HepG2 (cell line): ENCODE measurements around the gene LRP10. TPM values are rescaled to one million over a fixed set of nuclear protein-coding genes. Genes with fewer than 3 reads are reported as not detected.

Experiments used
- AGO1 ChIP-seq: fragments of 200-400 bp; formaldehyde crosslinking; IDR thresholded peaks from 2 replicates; pipeline ENCODE4 v1.6.1; 2017; ENCODE audit warnings: mild to moderate bottlenecking, low read depth, low read length, moderate library complexity; ENCODE audit not compliant: poor library complexity, severe bottlenecking
- DR1 ChIP-seq: sonication (generic); formaldehyde crosslinking; IDR thresholded peaks from 2 replicates; pipeline ENCODE4 v1.8.0; 2021; ENCODE audit warnings: mild to moderate bottlenecking, missing genetic modification reagents, inconsistent platforms
- EHMT2 ChIP-seq: fragments of 200-600 bp; sonication (generic); IDR thresholded peaks from 2 replicates; pipeline ENCODE4 v1.7.0; 2017; ENCODE audit warnings: antibody characterized with exemption, low read depth, low read length, borderline replicate concordance
- KAT8 ChIP-seq: IDR thresholded peaks from 2 replicates; pipeline ENCODE4 v1.6.1; 2016; ENCODE audit warnings: missing genetic modification reagents, missing compliant biosample characterization
- TSC22D2 ChIP-seq: sonication (generic); formaldehyde crosslinking; IDR thresholded peaks from 2 replicates; pipeline ENCODE4 v1.5.1; 2020; ENCODE audit warnings: missing genetic modification reagents, mild to moderate bottlenecking, borderline replicate concordance
- ZNF468 ChIP-seq: sonication (generic); formaldehyde crosslinking; IDR thresholded peaks from 2 replicates; pipeline ENCODE4 v1.8.0; 2022; ENCODE audit warnings: mild to moderate bottlenecking, moderate library complexity, missing genetic modification reagents
- ZNF543 ChIP-seq: sonication (generic); formaldehyde crosslinking; IDR thresholded peaks from 2 replicates; pipeline ENCODE4 v1.4.0; 2020; ENCODE audit warnings: mild to moderate bottlenecking, missing genetic modification reagents
- ZNF616 ChIP-seq: sonication (generic); formaldehyde crosslinking; IDR thresholded peaks from 2 replicates; pipeline ENCODE4 v1.5.0; 2020; ENCODE audit warnings: low read depth, mild to moderate bottlenecking, missing genetic modification reagents
- ZNF878 ChIP-seq: sonication (generic); formaldehyde crosslinking; IDR thresholded peaks from 2 replicates; pipeline ENCODE4 v1.8.1; 2023; ENCODE audit warnings: mild to moderate bottlenecking, missing genetic modification reagents, moderate library complexity
- polyA plus RNA-seq, 8 experiments: library from polyadenylated mRNA; depleted of rRNA in 3 of 8; stranded (reverse) in 7 of 8; unstranded in 1 of 8; fragments of >200 nt; fragmentation: Illumina TruSeq in 4 of 8; extraction: Trizol in 4 of 8; gene quantifications; 2 replicates each; pipeline versions ENCODE4 v1.2.1 to v1.2.3, GENCODE V29; 2011 to 2016; ENCODE audit warnings: low read depth in 4 of 8, missing spikeins in 1 of 8, mixed read lengths in 1 of 8; ENCODE audit not compliant: insufficient read depth in 1 of 8
- total RNA-seq, 5 experiments: library from RNA; depleted of rRNA; stranded (reverse); fragments of >200 nt; fragmentation: Illumina TruSeq; extraction: Trizol; gene quantifications; 2 replicates each; pipeline ENCODE4 v1.2.3, GENCODE V29; 2016; ENCODE audit warnings: low read depth in 1 of 5
- TF ChIP-seq, protein P1 (sequence below): sonication (generic); formaldehyde crosslinking; IDR thresholded peaks from 2 replicates; pipeline ENCODE4 v1.9.0; 2021; ENCODE audit warnings: missing genetic modification reagents, borderline replicate concordance
- TF ChIP-seq, protein P2 (sequence below): sonication (generic); formaldehyde crosslinking; IDR thresholded peaks from 2 replicates; pipeline ENCODE4 v1.5.0; 2020; ENCODE audit warnings: missing genetic modification reagents
- TF ChIP-seq, protein P3 (sequence below): sonication (generic); formaldehyde crosslinking; IDR thresholded peaks from 2 replicates; pipeline ENCODE4 v1.4.0; 2020; ENCODE audit warnings: missing genetic modification reagents
- TF ChIP-seq, protein P4 (sequence below): sonication (generic); formaldehyde crosslinking; IDR thresholded peaks from one replicate; pipeline ENCODE4 v1.5.1; 2020; ENCODE audit warnings: mild to moderate bottlenecking, missing genetic modification reagents; ENCODE audit errors: not compliant biosample characterization
- TF ChIP-seq, protein P5 (sequence below): sonication (generic); IDR thresholded peaks from 2 replicates; pipeline ENCODE4 v1.6.1; 2016; ENCODE audit warnings: low read depth, borderline replicate concordance

The LRP10 gene
- total and polyA plus RNA-seq, 2 of the 13 experiments (the other 11 are each of a cell fraction or from before 2014, with no cell fraction given) = 16.9 to 45.2 TPM

DNA sequence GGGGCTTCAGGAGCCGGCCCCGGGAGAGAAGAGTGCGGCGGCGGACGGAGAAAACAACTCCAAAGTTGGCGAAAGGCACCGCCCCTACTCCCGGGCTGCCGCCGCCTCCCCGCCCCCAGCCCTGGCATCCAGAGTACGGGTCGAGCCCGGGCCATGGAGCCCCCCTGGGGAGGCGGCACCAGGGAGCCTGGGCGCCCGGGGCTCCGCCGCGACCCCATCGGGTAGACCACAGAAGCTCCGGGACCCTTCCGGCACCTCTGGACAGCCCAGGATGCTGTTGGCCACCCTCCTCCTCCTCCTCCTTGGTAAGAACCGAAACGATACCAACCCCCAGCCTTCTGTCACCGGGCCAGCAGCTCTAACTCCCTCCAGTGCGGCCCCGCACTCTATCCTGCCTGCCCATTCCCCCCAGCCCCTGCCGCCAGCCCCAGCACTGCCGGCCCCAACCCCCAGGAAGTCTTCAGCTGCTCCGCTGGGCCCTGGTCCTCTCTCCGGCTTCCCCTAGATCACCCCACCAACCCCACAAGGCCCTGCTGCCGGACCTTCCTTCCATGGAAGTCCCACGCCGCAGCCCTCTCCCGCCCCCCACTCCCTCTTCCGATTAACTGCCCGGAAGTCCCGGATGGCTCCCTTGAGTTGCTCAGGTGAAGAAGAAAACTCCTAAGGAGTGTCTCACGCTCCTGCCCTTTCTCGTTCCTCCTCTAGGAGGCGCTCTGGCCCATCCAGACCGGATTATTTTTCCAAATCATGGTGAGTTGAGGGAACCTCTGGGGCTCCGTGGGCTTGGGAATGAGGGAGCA is 693 bp downstream of the LRP10 start (continued):
- TF ChIP-seq, protein P1, sequence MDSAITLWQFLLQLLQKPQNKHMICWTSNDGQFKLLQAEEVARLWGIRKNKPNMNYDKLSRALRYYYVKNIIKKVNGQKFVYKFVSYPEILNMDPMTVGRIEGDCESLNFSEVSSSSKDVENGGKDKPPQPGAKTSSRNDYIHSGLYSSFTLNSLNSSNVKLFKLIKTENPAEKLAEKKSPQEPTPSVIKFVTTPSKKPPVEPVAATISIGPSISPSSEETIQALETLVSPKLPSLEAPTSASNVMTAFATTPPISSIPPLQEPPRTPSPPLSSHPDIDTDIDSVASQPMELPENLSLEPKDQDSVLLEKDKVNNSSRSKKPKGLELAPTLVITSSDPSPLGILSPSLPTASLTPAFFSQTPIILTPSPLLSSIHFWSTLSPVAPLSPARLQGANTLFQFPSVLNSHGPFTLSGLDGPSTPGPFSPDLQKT (CRISPR knock-in tag) = no peak
- TF ChIP-seq, protein P2, sequence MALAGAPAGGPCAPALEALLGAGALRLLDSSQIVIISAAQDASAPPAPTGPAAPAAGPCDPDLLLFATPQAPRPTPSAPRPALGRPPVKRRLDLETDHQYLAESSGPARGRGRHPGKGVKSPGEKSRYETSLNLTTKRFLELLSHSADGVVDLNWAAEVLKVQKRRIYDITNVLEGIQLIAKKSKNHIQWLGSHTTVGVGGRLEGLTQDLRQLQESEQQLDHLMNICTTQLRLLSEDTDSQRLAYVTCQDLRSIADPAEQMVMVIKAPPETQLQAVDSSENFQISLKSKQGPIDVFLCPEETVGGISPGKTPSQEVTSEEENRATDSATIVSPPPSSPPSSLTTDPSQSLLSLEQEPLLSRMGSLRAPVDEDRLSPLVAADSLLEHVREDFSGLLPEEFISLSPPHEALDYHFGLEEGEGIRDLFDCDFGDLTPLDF (CRISPR knock-in tag) = 0 out of 2 replicates have a peak, but pooled peaks have one; percentile 43
- TF ChIP-seq, protein P3, sequence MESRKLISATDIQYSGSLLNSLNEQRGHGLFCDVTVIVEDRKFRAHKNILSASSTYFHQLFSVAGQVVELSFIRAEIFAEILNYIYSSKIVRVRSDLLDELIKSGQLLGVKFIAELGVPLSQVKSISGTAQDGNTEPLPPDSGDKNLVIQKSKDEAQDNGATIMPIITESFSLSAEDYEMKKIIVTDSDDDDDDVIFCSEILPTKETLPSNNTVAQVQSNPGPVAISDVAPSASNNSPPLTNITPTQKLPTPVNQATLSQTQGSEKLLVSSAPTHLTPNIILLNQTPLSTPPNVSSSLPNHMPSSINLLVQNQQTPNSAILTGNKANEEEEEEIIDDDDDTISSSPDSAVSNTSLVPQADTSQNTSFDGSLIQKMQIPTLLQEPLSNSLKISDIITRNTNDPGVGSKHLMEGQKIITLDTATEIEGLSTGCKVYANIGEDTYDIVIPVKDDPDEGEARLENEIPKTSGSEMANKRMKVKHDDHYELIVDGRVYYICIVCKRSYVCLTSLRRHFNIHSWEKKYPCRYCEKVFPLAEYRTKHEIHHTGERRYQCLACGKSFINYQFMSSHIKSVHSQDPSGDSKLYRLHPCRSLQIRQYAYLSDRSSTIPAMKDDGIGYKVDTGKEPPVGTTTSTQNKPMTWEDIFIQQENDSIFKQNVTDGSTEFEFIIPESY = no peak
- TF ChIP-seq TSC22D2 (CRISPR knock-in tag) (peak; percentile 71; the same call in 1 of the 2 replicates), ZNF616 (CRISPR knock-in tag) (no peak), KAT8 (CRISPR knock-in tag) (peak; percentile 44; the same call in 1 of the 2 replicates), ZNF543 (CRISPR knock-in tag) (peak; percentile 17; the same call in 1 of the 2 replicates), EHMT2 (no peak), ZNF468 (no peak), DR1 (CRISPR knock-in tag) (no peak; the same call in 1 of the 2 replicates), AGO1 (no peak), ZNF878 (CRISPR knock-in tag) (peak; percentile 25; the same call in 1 of the 2 replicates)
- TF ChIP-seq, protein P4, sequence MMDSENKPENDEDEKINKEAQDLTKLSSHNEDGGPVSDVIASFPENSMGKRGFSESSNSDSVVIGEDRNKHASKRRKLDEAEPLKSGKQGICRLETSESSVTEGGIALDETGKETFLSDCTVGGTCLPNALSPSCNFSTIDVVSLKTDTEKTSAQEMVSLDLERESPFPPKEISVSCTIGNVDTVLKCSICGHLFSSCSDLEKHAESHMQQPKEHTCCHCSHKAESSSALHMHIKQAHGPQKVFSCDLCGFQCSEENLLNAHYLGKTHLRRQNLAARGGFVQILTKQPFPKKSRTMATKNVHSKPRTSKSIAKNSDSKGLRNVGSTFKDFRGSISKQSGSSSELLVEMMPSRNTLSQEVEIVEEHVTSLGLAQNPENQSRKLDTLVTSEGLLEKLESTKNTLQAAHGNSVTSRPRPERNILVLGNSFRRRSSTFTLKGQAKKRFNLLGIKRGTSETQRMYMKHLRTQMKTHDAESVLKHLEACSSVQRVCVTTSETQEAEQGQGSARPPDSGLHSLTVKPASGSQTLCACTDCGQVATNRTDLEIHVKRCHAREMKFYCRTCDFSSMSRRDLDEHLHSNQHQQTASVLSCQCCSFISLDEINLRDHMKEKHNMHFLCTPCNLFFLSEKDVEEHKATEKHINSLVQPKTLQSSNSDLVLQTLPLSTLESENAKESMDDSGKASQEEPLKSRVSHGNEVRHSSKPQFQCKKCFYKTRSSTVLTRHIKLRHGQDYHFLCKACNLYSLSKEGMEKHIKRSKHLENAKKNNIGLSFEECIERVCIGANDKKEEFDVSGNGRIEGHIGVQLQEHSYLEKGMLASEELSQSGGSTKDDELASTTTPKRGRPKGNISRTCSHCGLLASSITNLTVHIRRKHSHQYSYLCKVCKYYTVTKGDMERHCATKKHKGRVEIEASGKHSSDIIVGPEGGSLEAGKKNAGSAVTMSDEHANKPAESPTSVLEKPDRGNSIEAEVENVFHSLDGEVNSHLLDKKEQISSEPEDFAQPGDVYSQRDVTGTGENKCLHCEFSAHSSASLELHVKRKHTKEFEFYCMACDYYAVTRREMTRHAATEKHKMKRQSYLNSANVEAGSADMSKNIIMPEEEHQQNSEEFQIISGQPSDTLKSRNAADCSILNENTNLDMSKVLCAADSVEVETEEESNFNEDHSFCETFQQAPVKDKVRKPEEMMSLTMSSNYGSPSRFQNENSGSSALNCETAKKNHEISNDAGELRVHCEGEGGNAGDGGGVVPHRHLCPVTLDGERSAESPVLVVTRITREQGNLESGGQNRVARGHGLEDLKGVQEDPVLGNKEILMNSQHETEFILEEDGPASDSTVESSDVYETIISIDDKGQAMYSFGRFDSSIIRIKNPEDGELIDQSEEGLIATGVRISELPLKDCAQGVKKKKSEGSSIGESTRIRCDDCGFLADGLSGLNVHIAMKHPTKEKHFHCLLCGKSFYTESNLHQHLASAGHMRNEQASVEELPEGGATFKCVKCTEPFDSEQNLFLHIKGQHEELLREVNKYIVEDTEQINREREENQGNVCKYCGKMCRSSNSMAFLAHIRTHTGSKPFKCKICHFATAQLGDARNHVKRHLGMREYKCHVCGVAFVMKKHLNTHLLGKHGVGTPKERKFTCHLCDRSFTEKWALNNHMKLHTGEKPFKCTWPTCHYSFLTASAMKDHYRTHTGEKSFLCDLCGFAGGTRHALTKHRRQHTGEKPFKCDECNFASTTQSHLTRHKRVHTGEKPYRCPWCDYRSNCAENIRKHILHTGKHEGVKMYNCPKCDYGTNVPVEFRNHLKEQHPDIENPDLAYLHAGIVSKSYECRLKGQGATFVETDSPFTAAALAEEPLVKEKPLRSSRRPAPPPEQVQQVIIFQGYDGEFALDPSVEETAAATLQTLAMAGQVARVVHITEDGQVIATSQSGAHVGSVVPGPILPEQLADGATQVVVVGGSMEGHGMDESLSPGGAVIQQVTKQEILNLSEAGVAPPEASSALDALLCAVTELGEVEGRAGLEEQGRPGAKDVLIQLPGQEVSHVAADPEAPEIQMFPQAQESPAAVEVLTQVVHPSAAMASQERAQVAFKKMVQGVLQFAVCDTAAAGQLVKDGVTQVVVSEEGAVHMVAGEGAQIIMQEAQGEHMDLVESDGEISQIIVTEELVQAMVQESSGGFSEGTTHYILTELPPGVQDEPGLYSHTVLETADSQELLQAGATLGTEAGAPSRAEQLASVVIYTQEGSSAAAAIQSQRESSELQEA (CRISPR knock-in tag) = peak; percentile 86
- TF ChIP-seq, protein P5, sequence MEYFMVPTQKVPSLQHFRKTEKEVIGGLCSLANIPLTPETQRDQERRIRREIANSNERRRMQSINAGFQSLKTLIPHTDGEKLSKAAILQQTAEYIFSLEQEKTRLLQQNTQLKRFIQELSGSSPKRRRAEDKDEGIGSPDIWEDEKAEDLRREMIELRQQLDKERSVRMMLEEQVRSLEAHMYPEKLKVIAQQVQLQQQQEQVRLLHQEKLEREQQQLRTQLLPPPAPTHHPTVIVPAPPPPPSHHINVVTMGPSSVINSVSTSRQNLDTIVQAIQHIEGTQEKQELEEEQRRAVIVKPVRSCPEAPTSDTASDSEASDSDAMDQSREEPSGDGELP = no peak; the same call in 1 of the 2 replicates
